Spinal cord (tissue), 10 donors: ENCODE results near the gene CDH15. TPM values are rescaled to one million over a fixed set of nuclear protein-coding genes. Genes with fewer than 3 reads are reported as not detected.
A peak's percentile ranks its signal among the peaks of the same experiment; 100 is the strongest.

Source experiments
- DNase-seq, 6 donors: peaks; one replicate each; pipeline versions ENCODE4 v3.0.0 to v3.0.0-alpha.2; 2013 to 2015; ENCODE audit warnings: low spot score in 6 of 6, low read depth in 4 of 6
- H3K27ac ChIP-seq: one replicate; pipeline ENCODE4 v1.5.1; 2013; ENCODE audit warnings: low read depth, low read length, control low read depth
- H3K27me3 ChIP-seq: one replicate; pipeline ENCODE4 v1.6.1; 2013; ENCODE audit warnings: low read length; ENCODE audit not compliant: control insufficient read depth, insufficient read depth
- H3K36me3 ChIP-seq: one replicate; pipeline ENCODE4 v1.6.1; 2013; ENCODE audit warnings: low read length; ENCODE audit not compliant: control insufficient read depth, insufficient read depth
- H3K4me1 ChIP-seq: one replicate; pipeline ENCODE4 v1.6.1; 2013; ENCODE audit warnings: low read length; ENCODE audit not compliant: control insufficient read depth, insufficient read depth
- H3K4me3 ChIP-seq: one replicate; pipeline ENCODE4 v1.5.1; 2013; ENCODE audit warnings: low read depth, low read length, control low read depth
- H3K9me3 ChIP-seq: one replicate; pipeline ENCODE4 v1.6.1; 2013; ENCODE audit warnings: low read length; ENCODE audit not compliant: control insufficient read depth, insufficient read depth
- WGBS: methylation state at CpG from one replicate; pipeline ENCODE4 v1.1.5; 2013; ENCODE audit warnings: missing lambda C conversion rate; ENCODE audit not compliant: insufficient coverage; 5-methylcytosine and 5-hydroxymethylcytosine counted together
- polyA plus RNA-seq, 2 donors: library from polyadenylated mRNA; unstranded; fragments of 120-200 nt; gene quantifications; one replicate each; pipeline ENCODE4 v1.2.1, GENCODE V29; 2013; ENCODE audit not compliant: insufficient read length in 2 of 2
- total RNA-seq, 2 donors: library from RNA; depleted of rRNA in 1 of 2; stranded (reverse); fragments of 120-200 nt in 1 of 2; fragments of >200 nt in 1 of 2; gene quantifications; one replicate each; pipeline versions ENCODE4 v1.2.3 to v1.2.4, GENCODE V29; 2013 to 2014
- donor health status: healthy.

CDH15 gene
- total and polyA plus RNA-seq, 4 donors, result 0.39 to 1.8 (median 0.91) TPM

DNA sequence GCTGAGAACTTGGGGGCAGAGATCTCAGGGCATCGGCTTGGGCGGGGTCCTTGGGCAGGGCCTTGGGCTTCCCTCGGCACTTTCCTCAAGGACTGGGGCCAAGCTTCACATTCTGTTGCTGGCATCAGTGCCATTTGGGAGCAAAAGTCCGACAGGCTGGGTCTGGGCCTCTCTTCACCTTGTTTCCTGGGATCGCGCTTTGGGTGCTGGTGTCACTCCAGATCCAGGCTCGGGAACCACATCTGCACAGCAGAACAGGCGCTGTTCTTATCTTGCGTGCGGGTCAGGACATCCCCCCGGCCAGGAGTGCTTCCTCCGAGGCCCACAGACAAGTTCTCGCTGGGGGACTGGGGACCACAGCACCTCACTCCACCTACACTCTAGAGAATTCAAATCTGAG is 31.1 kb upstream of the CDH15 start:
- Histone ChIP-seq H3K9me3 (no peaks in the 10 kb centered on the region), H3K27me3 (no peaks in the 10 kb centered on the region), H3K36me3 (peaks cover 94% of the 10 kb centered on the region), H3K4me1 (peaks cover 43% of the 10 kb centered on the region), H3K27ac (no peak overlapping the region), H3K4me3 (no peak overlapping the region)
- DNase-seq, result no peak
- WGBS, result 94% methylated on average over 8 of the region's 13 CpGs

DNA sequence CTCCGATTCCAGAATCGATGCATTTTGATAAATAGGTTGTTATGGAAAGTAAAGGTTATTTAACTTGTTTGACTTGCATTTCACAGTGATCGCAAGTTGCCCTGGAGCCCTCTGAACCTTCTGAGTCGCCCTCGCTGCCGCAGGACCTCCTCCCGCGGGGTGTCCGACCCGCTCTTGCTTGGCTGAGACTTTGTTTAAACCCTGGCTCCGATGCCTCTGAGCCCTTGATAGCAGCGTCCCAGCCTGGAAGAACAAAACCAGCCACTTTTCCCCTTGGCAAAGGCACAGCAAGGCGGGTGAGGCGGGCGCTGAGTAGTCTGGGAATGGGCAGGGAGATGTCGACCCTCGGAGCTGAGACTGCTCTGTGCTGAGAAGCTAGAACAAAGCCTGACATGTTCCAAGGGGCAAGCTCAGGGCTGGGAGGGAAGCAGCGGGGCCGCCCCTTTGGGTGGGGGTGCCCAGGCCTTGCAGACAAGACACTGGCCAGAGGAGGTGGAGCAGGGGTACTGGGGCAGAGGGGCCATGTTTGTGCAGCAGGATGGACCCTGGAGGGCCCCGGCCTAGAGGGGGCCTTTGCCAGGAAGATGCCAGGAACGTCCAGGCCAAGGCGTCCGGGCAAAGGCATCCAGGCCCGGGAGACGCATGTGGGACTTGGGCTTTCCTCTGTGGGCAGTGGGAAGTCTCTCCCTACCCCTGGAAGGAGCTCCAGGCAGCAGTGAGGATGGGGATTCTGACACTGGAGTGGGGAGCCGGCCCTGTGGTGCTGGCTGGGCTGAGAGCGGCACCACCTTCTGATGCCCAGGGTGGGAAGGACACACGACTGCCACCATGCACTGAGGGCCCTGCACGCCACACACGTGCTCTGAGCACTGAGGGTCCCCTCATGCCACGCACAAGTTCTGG is 30.3 kb upstream of the CDH15 start:
- DNase-seq, result peak in 1 of 6 donors; percentile 20
- H3K27me3 ChIP-seq, result no peaks in the 10 kb centered on the region
- H3K4me3 ChIP-seq, result no peak overlapping the region
- H3K4me1 ChIP-seq, result peaks cover 34% of the 10 kb centered on the region
- no peak overlapping the region for H3K27ac ChIP-seq
- no peaks in the 10 kb centered on the region for H3K9me3 ChIP-seq
- WGBS, result 71% methylated on average over 29 of the region's 31 CpGs
- peaks cover 97% of the 10 kb centered on the region for H3K36me3 ChIP-seq

DNA sequence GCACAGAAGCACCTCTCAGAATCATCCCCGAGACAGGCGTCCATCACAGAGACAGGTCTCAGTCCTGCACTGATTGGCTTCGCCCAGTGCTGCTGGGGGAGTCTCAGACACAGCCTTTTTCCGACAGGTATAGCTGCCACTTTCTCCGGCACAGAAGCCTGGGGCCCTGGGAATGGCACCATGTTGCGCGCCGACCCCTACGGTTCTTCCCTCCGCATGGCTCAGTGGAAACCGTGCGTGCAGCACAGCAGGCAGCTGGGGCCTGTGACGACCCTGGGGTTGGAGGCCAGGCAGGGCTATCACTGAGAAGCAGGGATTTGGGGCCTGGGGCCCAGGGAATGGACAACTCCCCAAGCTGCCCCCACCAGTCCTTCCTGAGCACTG is 29.7 kb upstream of the CDH15 start:
- H3K9me3 ChIP-seq, result no peaks in the 10 kb centered on the region
- H3K4me1 ChIP-seq, result peaks cover 28% of the 10 kb centered on the region
- no peak for DNase-seq
- no peaks in the 10 kb centered on the region for H3K27me3 ChIP-seq
- no peak overlapping the region for H3K27ac ChIP-seq
- 93% methylated on average over 13 of the region's 13 CpGs for WGBS
- H3K36me3 ChIP-seq, result peaks cover 97% of the 10 kb centered on the region
- no peak overlapping the region for H3K4me3 ChIP-seq

DNA sequence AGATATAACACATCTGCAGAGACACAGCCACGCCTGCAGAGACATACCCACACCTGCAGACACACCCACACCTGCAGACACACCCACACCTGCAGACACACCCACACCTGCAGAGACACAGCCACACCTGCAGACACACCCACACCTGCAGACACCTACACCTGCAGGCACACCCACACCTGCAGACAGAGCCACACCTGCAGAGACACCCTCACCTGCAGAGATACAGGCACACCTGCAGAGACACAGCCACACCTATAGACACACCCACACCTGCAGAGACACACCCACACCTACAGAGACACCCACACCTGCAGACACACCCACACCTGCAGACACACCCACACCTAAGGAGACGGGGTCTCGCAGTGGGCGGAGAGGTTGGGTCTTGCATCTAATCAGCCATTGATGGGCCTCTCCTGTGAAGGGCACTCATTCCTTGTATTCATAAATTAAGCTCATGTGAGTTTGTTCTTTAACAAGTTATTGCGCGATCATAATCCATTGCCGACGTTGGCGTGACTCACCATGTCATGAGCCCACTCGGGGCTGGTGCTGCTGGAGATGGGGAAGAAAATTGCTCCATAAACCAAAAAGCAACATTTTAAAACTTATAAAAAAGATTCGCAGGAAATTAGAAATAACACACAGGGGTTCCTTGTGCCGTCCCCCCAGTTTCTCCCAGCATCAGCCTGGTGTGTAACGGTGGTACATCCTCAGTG is 28.9 kb upstream of the CDH15 start:
- WGBS, result 96% methylated on average over 4 of the region's 13 CpGs
- Histone ChIP-seq H3K27ac (no peak overlapping the region), H3K4me3 (no peak overlapping the region), H3K36me3 (peaks cover 96% of the 10 kb centered on the region), H3K27me3 (no peaks in the 10 kb centered on the region), H3K9me3 (no peaks in the 10 kb centered on the region), H3K4me1 (peaks cover 20% of the 10 kb centered on the region)
- DNase-seq, result no peak

DNA sequence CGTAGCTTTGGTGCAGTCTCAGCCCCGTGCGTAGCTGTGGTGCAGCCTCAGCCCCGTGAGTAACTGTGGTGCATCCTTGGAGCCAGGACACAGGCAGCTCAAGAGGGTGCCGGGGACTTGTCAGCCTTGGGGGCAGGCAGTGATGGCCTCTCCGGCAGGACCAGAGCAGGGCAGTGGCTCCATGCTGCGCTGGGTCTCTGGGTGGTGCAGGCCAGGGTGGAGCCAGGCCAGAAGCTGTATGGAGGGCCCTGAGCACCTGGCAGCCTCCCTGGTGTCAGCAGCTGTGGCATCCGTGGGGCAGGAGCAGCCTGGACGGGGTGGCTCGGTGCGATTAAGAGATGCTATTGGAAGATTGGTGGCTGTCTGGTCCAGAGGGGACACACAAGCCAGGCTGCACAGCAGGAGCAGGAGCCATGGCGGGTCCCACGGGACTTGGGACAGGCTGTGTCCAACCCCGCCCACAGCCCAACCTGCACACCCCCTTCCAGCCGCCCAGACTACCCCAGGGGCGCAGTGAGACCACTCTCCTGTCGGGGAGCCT is 28.3 kb upstream of the CDH15 start:
- Histone ChIP-seq H3K27ac (no peak overlapping the region), H3K27me3 (no peaks in the 10 kb centered on the region), H3K36me3 (peaks cover 91% of the 10 kb centered on the region), H3K9me3 (no peaks in the 10 kb centered on the region), H3K4me3 (no peak overlapping the region), H3K4me1 (peaks cover 17% of the 10 kb centered on the region)
- no peak for DNase-seq
- WGBS, result 88% methylated on average over 15 of the region's 17 CpGs

DNA sequence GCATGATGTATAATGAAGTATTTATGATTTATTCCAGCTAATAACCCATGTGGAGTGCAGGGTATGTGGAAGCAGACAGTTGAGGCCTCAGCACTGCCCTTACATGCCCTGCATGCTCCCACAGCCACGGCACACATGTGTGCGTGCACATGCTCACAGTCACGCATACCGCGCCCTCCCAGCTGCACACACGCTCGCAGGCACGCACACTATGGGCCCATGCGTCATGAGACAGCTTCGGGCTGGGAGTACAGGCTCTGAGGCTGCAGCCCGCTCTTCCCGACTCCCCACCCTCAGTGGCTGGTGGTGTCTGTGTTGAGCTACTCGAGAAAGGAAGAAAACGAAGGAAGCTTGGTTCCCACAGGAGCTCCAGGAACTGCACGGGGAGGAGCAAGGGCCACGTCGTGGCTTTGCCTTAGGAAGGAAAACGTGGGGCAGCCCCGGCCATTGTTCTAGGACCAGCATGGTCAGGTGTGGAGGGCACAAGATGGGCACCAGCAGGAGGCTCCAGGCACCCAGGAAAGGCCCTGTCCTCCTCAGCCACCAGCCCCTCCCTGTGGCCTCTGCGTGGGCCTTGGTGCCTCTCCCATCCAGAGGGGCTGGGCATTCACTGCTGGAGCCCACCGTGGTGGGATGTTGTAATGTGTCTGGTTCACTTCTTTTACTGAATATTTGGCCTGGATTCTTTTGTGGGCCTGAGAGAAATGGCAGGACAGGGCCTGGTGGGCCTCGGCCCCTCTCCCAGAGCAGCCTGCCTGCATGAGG is 27.5 kb upstream of the CDH15 start:
- Histone ChIP-seq H3K9me3 (no peaks in the 10 kb centered on the region), H3K27me3 (no peaks in the 10 kb centered on the region), H3K4me1 (peaks cover 12% of the 10 kb centered on the region), H3K4me3 (no peak overlapping the region), H3K27ac (no peak overlapping the region), H3K36me3 (peaks cover 86% of the 10 kb centered on the region)
- WGBS, result 82% methylated on average over 20 of the region's 22 CpGs
- no peak for DNase-seq

DNA sequence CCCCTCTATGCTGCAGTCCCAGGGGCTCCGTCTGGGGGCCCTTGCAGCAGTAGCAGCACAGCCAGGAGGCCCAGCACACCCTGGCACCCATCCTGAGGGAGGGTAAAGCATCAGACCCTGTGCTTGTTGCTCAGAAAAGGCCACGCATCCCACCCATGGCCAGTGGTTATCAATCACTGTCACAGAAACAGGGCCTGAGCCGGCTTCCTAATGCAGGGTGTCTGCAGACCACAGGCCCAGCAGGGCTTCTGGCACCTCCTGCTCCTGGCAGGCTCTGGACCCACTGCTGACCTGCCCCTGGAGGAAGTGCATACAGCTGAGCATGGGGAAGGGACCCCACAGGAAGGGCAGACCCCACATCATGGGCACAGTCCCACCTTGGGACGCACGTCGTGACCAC is 26.9 kb upstream of the CDH15 start:
- peaks cover 4% of the 10 kb centered on the region for H3K9me3 ChIP-seq
- H3K27me3 ChIP-seq, result no peaks in the 10 kb centered on the region
- H3K27ac ChIP-seq, result no peak overlapping the region
- H3K36me3 ChIP-seq, result peaks cover 86% of the 10 kb centered on the region
- WGBS, result 71% methylated on average over 6 of the region's 6 CpGs
- H3K4me1 ChIP-seq, result peaks cover 12% of the 10 kb centered on the region
- H3K4me3 ChIP-seq, result no peak overlapping the region
- no peak for DNase-seq

DNA sequence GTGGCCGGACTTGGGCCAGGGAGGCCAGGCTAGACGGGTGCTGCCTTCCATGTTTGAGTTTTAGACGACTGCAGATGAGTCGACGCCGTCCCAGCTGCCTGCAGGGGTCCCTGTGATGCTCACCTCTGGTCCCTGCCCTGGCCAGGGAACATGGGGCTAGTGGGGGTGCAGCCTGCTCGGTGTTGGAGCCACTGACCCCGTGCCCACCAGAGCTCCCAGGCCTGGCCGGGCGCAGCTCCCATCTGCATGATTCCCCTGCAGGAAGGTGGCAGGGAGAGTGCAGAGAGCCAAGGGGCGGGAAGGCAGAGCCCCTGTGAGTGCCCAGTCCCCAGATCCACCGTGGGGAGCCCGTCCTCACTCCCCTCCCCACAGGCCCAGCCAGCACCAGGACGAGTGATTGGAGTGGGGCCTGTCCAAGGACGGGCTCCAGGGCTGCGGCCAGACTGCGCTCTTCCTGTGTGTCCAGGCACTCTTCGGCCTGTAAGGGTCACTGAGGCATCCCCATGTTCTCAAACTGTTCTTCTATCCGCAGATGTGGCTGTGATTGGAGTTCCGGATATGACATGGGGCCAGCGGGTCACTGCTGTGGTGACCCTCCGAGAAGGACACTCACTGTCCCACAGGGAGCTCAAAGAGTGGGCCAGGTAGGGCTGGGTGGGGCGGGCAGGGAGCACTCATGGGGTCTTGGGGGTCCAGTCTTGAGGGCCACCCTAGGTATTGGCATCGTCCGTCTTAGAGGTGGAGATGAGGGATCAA is 26.0 kb upstream of the CDH15 start:
- Histone ChIP-seq H3K4me3 (no peak overlapping the region), H3K36me3 (peaks cover 85% of the 10 kb centered on the region), H3K9me3 (peaks cover 4% of the 10 kb centered on the region), H3K27me3 (no peaks in the 10 kb centered on the region), H3K27ac (no peak overlapping the region), H3K4me1 (peaks cover 12% of the 10 kb centered on the region)
- no peak for DNase-seq
- WGBS, result 93% methylated on average over 25 of the region's 25 CpGs
